Trophoblast cell (in vitro differentiated cells and primary cell): ENCODE results near the gene RAD51C.

ENCODE experiments used
- DNase-seq, 2 donors: peaks; one replicate each; pipeline ENCODE4 v3.0.0-alpha.2; 2016
- H2AFZ ChIP-seq: 2 replicates; pipeline ENCODE4 v1.6.1; 2013; ENCODE audit warnings: low read length, moderate library complexity, mild to moderate bottlenecking; ENCODE audit not compliant: insufficient read depth, poor library complexity
- H2AK5ac ChIP-seq: 2 replicates; pipeline ENCODE4 v1.6.1; 2013; ENCODE audit warnings: mild to moderate bottlenecking, low read length
- H2BK120ac ChIP-seq: 2 replicates; pipeline ENCODE4 v1.6.1; 2013; ENCODE audit warnings: low read length, mild to moderate bottlenecking, moderate library complexity; ENCODE audit not compliant: insufficient read depth, poor library complexity
- H2BK12ac ChIP-seq: 2 replicates; pipeline ENCODE4 v1.6.1; 2013; ENCODE audit warnings: mild to moderate bottlenecking, low read length, moderate library complexity
- H2BK5ac ChIP-seq: 2 replicates; pipeline ENCODE4 v1.6.1; 2013; ENCODE audit warnings: low read length, low read depth, moderate library complexity, mild to moderate bottlenecking; ENCODE audit not compliant: poor library complexity
- H3K14ac ChIP-seq: 2 replicates; pipeline ENCODE4 v1.6.1; 2013; ENCODE audit warnings: mild to moderate bottlenecking, low read length
- H3K18ac ChIP-seq: 2 replicates; pipeline ENCODE4 v1.6.1; 2013; ENCODE audit warnings: mild to moderate bottlenecking, low read length
- H3K23ac ChIP-seq: 2 replicates; pipeline ENCODE4 v1.6.1; 2013; ENCODE audit warnings: low read length
- H3K27ac ChIP-seq: 2 replicates; pipeline ENCODE4 v1.5.1; 2013; ENCODE audit warnings: low read depth, mild to moderate bottlenecking, inconsistent platforms, low read length, moderate library complexity
- H3K27me3 ChIP-seq: 2 replicates; pipeline ENCODE4 v1.6.1; 2013; ENCODE audit warnings: inconsistent platforms, mild to moderate bottlenecking, low read length, moderate library complexity; ENCODE audit not compliant: insufficient read depth
- H3K36me3 ChIP-seq, 2 experiments: 1 replicate in 1 of 2; 2 replicates in 1 of 2; pipeline ENCODE4 v1.6.1; 2013; ENCODE audit warnings: low read length in 2 of 2, mild to moderate bottlenecking in 2 of 2, moderate library complexity in 1 of 2; ENCODE audit not compliant: insufficient read depth in 2 of 2, control insufficient read depth in 1 of 2
- H3K4ac ChIP-seq: 2 replicates; pipeline ENCODE4 v1.6.1; 2013; ENCODE audit warnings: low read depth, mild to moderate bottlenecking, low read length, moderate library complexity
- H3K4me1 ChIP-seq, 2 experiments: 1 replicate in 1 of 2; 2 replicates in 1 of 2; pipeline ENCODE4 v1.6.1; 2013; ENCODE audit warnings: low read length in 2 of 2, mild to moderate bottlenecking in 2 of 2, moderate library complexity in 1 of 2; ENCODE audit not compliant: insufficient read depth in 2 of 2, control insufficient read depth in 1 of 2
- H3K4me2 ChIP-seq: 2 replicates; pipeline ENCODE4 v1.6.1; 2013; ENCODE audit warnings: inconsistent platforms, mild to moderate bottlenecking, low read length, moderate library complexity
- H3K4me3 ChIP-seq: 2 replicates; pipeline ENCODE4 v1.5.1; 2013; ENCODE audit warnings: mild to moderate bottlenecking, low read depth, low read length, inconsistent platforms
- H3K79me1 ChIP-seq: one replicate; pipeline ENCODE4 v1.6.1; 2013; ENCODE audit warnings: low read length
- H3K79me2 ChIP-seq: 2 replicates; pipeline ENCODE4 v1.6.1; 2013; ENCODE audit warnings: low read length, mild to moderate bottlenecking; ENCODE audit not compliant: control insufficient read depth, insufficient read depth, poor library complexity
- H3K9ac ChIP-seq: 2 replicates; pipeline ENCODE4 v1.6.1; 2013; ENCODE audit warnings: mild to moderate bottlenecking, low read length
- H3K9me3 ChIP-seq: 2 replicates; pipeline ENCODE4 v1.6.1; 2013; ENCODE audit warnings: low read depth, mild to moderate bottlenecking, control low read depth, inconsistent platforms, low read length; ENCODE audit not compliant: insufficient read depth
- H4K12ac ChIP-seq: 2 replicates; pipeline ENCODE4 v1.6.1; 2013; ENCODE audit warnings: low read depth, mild to moderate bottlenecking, low read length, moderate library complexity
- H4K8ac ChIP-seq: 2 replicates; pipeline ENCODE4 v1.6.1; 2013; ENCODE audit warnings: low read depth, mild to moderate bottlenecking, low read length, moderate library complexity
- H4K91ac ChIP-seq: one replicate; pipeline ENCODE4 v1.6.1; 2013; ENCODE audit warnings: low read depth, mild to moderate bottlenecking, low read length, moderate library complexity
- whole genome bisulfite sequencing: extraction: QIAGEN DNeasy Blood & Tissue Kit; methylation state at CpG from one replicate; pipeline ENCODE4 v1.1.7; 2013; ENCODE audit warnings: missing lambda C conversion rate; ENCODE audit not compliant: insufficient read length, insufficient coverage; ENCODE audit errors: extremely low coverage; 5-methylcytosine and 5-hydroxymethylcytosine counted together

RAD51C gene

DNA sequence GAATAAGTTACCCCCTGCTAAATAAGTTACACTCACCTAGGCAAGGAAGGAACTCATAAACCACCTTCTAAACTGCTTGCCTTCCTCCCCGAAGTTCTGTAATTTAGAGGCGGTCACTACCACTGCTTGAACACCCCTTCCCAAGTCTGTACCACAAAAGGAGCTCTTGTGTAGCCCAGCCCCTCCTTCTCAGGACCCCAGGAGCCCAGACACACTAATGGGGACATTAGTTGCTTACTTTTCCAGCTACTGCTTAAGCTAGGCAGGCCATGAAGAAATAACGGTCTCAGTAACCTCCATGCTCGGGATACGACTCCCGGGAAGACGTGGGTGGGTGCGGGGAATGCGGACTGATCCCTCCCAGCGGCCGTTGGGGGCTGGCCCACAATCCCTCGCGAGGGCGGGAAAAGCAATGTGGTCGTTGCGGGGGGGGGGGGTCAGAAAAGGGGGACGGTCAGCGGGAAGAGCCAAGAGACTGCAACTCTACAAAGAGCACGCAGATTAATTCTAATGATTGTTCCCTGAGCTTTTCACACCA, 632 bp upstream of the RAD51C start, which contains the start of gene TEX14:
Gene TEX14, minus strand, starts transcription at position 345 of the 538 bp plus-strand sequence. CDS start 40,044 bp downstream, outside the sequence.
- H3K9me3 ChIP-seq = no peaks in the 10 kb centered on the region
- H3K9ac ChIP-seq = peak within 1 kb of the TSS; percentile 20
- H2BK12ac ChIP-seq = no peak within 1 kb of the TSS
- H3K4ac ChIP-seq = no peak within 1 kb of the TSS
- H3K27me3 ChIP-seq = no peaks in the 10 kb centered on the region
- peak within 1 kb of the TSS; percentile 86 for H4K8ac ChIP-seq
- no peak within 1 kb of the TSS for H2AK5ac ChIP-seq
- H3K4me3 ChIP-seq = peak within 1 kb of the TSS; percentile 74
- no peak within 1 kb of the TSS for H3K14ac ChIP-seq
- H2AFZ ChIP-seq = peak within 1 kb of the TSS; percentile 52
- H4K12ac ChIP-seq = peak within 1 kb of the TSS; percentile 71
- DNase-seq = no peak
- H2BK120ac ChIP-seq = no peak within 1 kb of the TSS
- H3K4me1 ChIP-seq = peaks cover 6 to 7% of the 10 kb centered on the region in 2 experiments
- peak within 1 kb of the TSS; percentile 53 for H4K91ac ChIP-seq
- peak within 1 kb of the TSS; percentile 57 for H3K4me2 ChIP-seq
- no peaks in the 10 kb centered on the region for H3K36me3 ChIP-seq
- no CpG with 5 or more reads among the region's 19 CpGs for WGBS
- H3K79me2 ChIP-seq = no peaks in the 10 kb centered on the region
- peak within 1 kb of the TSS; percentile 56 for H3K18ac ChIP-seq
- no peak within 1 kb of the TSS for H3K23ac ChIP-seq
- no peak within 1 kb of the TSS for H2BK5ac ChIP-seq
- H3K27ac ChIP-seq = no peak within 1 kb of the TSS
- H3K79me1 ChIP-seq = peaks cover 7% of the 10 kb centered on the region

DNA sequence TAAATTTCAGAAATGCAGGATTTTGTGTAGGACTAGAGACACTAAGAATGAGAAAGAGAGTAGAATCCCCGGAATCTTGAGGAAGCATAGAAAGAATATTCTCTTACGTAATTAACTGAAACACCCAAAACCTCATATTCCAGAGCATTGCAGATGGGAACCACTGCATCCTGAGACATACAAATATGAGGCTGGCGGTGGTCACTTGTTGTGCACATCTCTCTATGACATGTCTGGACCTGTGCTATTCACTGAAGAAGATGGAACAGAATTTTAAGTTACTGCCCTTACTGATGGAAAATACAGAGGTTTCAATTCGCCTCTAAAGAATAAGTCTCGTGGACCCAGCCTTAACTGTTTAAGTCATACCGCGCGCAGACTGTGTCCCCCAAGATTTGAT, 806 bp downstream of the RAD51C start:
- no CpG with 5 or more reads among the region's 8 CpGs for WGBS
- Histone ChIP-seq H2BK12ac (no peak overlapping the region), H3K4ac (no peak overlapping the region), H4K12ac (no peak overlapping the region), H3K27me3 (no peaks in the 10 kb centered on the region), H3K79me1 (peaks cover 3% of the 10 kb centered on the region), H3K9ac (no peak overlapping the region), H3K4me1 (peaks cover 0 to 3% of the 10 kb centered on the region in 2 experiments), H4K91ac (no peak overlapping the region), H4K8ac (no peak overlapping the region), H2BK120ac (no peak overlapping the region), H3K79me2 (no peaks in the 10 kb centered on the region), H3K23ac (no peak overlapping the region), H3K18ac (no peak overlapping the region), H3K27ac (no peak overlapping the region), H3K4me2 (peak overlapping the region; percentile 57), H2BK5ac (no peak overlapping the region), H2AFZ (no peak overlapping the region), H3K9me3 (no peaks in the 10 kb centered on the region), H3K36me3 (no peaks in the 10 kb centered on the region), H2AK5ac (no peak overlapping the region), H3K14ac (no peak overlapping the region), H3K4me3 (no peak overlapping the region)
- peak; percentile 20 to 49 for DNase-seq

DNA sequence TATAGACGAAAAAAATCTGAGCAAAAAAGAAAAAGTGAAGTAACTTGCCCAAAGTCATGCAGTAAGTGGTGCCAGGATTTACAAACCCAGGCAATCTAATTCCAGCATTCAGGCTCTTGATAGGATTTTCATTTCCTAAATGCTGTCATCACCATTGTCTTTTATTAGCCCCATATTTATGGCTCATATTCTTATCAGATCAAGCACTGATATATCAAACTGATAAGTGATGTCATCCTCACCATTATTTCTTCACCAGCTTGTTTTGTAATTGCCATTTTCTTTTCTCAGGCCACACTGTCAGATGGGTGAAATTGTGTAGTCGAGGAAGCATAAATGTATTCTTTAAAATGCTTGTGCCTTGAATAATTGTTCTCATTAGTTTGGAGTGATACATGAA, 1.3 kb downstream of the RAD51C start:
- H3K4me3 ChIP-seq = no peak overlapping the region
- no peaks in the 10 kb centered on the region for H3K36me3 ChIP-seq
- no peak overlapping the region for H2BK5ac ChIP-seq
- no peak overlapping the region for H4K12ac ChIP-seq
- H4K91ac ChIP-seq = no peak overlapping the region
- no peak overlapping the region for H3K18ac ChIP-seq
- peak in 1 of 2 donors; percentile 75 for DNase-seq
- H2BK12ac ChIP-seq = no peak overlapping the region
- no peak overlapping the region for H3K4ac ChIP-seq
- no CpG with 5 or more reads among the region's 2 CpGs for WGBS
- no peak overlapping the region for H3K4me2 ChIP-seq
- no peak overlapping the region for H3K27ac ChIP-seq
- H3K79me2 ChIP-seq = no peaks in the 10 kb centered on the region
- H3K4me1 ChIP-seq = peaks cover 0 to 3% of the 10 kb centered on the region in 2 experiments
- H3K9me3 ChIP-seq = no peaks in the 10 kb centered on the region
- no peak overlapping the region for H4K8ac ChIP-seq
- no peaks in the 10 kb centered on the region for H3K27me3 ChIP-seq
- no peak overlapping the region for H3K23ac ChIP-seq
- H3K79me1 ChIP-seq = peaks cover 3% of the 10 kb centered on the region
- no peak overlapping the region for H3K14ac ChIP-seq
- no peak overlapping the region for H2BK120ac ChIP-seq
- no peak overlapping the region for H2AK5ac ChIP-seq
- no peak overlapping the region for H3K9ac ChIP-seq
- no peak overlapping the region for H2AFZ ChIP-seq

DNA sequence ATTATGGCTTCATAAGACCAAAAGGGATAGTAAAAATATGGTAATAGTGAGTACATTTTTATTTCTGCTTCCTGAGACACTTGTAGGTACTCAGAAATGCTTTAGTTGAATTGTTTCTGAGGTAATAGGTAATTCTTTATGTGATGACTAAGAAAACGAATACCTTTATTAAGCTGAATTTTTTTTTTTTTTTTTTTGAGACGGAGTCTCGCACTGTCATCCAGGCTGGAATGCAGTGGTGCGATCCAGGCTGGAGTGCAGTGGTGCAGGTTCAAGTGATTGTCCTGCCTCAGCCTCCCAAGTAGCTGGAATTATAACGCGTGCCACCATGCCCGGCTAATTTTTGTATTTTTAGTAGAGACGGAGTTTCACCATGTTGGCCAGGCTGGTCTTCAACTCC, 1.9 kb downstream of the RAD51C start:
- Histone ChIP-seq H4K91ac (no peak overlapping the region), H3K4me3 (no peak overlapping the region), H3K27ac (no peak overlapping the region), H4K8ac (no peak overlapping the region), H2AK5ac (no peak overlapping the region), H3K4me2 (no peak overlapping the region), H2BK120ac (no peak overlapping the region), H2AFZ (no peak overlapping the region), H3K4ac (no peak overlapping the region), H2BK5ac (no peak overlapping the region), H3K79me1 (peaks cover 3% of the 10 kb centered on the region), H3K9me3 (no peaks in the 10 kb centered on the region), H3K4me1 (peaks cover 0 to 3% of the 10 kb centered on the region in 2 experiments), H3K27me3 (no peaks in the 10 kb centered on the region), H3K18ac (no peak overlapping the region), H3K79me2 (no peaks in the 10 kb centered on the region), H4K12ac (no peak overlapping the region), H3K14ac (no peak overlapping the region), H3K36me3 (no peaks in the 10 kb centered on the region), H2BK12ac (no peak overlapping the region), H3K23ac (no peak overlapping the region), H3K9ac (no peak overlapping the region)
- peak; percentile 57 to 83 for DNase-seq
- no CpG with 5 or more reads among the region's 8 CpGs for WGBS
